Retina (tissue), 1 donor: Measurements from ENCODE around the gene DNASE1L3.
"Not testable (repeated sequence)": the region's sequence is repeated elsewhere in the genome, so short reads cannot be mapped to it uniquely, and the experiment has no call there.

Experiments
- DNase-seq: peaks from one replicate; pipeline ENCODE4 v3.0.0-alpha.2; 2016

Gene DNASE1L3

DNA sequence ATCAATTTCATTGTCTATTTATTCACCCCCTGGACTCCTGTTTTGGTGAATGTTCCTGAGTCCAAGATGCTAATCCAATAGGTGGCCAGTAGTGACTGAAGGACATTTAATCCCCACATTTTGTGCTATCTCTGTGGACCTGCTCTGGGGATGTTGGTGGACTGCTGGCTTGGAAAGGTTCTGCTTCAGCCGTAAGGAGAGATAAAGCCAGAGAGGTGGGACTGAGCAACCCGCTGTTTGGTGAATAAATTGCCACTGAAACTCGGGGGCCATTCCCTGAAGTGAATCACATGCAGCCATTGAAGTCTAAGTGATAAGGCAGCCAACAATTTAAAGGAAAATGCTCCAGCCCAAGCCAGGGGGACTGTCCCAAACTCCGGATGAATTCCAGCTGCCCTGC, 25.2 kb upstream of the DNASE1L3 start:
- DNase-seq: no peak

DNA sequence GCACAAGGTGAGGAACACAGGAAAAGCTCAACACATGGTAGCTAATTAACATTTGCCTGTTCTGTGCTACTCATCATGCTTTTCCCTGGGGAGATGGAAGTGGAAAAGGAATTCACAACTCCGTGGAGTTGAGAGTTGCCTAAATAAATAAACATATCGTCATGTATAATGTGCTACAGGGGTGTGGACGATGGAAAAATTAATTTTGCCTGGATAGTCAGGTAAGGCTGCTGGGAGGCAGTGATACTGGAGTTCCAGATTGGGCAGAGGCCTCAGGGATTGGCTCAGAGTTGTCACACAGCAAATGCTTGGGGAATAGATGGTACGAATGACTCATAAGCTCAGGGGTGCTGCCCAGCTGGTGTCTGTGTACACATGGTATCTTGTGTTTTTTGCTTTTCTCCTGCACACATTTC, 23.8 kb upstream of the DNASE1L3 start:
- DNase-seq: no peak

DNA sequence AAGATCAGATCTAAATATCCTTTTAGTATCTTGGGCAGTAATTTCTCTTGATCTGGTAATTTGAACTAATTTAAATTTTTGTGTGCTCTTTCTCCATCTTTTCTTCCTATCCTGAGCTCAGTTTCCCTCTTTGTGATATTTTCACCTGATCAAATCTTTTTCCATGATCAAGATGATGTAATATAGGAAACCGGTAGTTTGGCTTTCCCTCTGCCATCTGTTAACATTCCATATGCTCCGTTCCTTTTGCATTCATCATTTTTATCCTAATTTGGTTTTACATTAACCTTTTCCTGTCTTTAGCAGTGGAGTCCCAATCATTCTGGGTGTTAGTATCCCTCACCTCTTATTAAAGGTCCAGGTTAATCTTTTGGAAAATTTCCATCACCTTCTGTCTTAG, 20.9 kb upstream of the DNASE1L3 start:
- no peak for DNase-seq

DNA sequence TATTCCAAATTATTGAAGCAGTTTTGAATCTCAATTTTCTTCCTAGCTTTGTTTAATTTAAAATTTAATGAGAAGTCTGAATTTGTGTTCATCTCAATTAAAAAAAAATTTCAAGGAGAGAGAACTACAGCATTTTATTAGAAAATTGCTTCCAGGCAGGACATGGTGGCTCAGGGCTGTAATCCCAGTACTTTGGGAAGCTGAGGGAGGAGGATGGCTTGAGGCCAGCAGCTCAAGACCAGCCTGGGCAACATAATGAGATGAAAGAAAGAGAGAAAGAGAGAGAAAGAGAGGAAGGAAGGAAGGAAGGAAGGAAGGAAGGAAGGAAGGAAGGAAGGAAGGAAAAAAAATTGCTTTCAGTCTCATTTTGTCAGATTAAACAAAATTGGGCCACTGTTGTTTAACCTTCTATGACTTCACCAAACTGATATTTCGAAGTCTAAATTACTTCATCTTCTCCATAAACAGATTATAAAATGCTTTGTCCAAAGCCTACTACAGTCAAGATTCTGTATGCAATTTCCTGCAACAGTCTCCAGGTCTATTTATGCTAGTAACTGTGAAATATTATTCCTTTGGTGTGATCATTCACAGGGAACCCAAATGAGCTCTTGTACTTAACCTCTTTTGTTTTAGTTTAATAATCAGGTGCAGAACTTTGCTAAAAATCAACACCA, 20.2 kb upstream of the DNASE1L3 start:
- no peak for DNase-seq

DNA sequence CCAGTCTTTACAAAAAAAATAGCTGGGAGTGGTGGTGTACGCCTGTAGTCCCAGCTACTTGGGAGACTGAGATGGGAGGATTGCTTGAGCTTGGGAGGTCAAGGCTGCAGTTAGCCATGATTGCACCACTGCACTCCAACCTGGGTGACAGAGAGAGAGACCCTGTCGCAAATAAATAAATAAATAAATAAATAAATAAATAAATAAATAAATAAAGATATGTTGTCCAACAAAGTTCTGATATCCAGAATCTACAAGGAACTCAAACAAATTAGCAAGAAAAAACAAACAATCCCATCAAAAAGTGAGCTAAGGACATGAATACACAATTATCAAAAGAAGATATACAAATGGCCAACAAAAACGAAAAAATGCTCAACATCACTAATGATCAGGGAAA, 17.2 kb upstream of the DNASE1L3 start:
- DNase-seq: not testable (repeated sequence)

DNA sequence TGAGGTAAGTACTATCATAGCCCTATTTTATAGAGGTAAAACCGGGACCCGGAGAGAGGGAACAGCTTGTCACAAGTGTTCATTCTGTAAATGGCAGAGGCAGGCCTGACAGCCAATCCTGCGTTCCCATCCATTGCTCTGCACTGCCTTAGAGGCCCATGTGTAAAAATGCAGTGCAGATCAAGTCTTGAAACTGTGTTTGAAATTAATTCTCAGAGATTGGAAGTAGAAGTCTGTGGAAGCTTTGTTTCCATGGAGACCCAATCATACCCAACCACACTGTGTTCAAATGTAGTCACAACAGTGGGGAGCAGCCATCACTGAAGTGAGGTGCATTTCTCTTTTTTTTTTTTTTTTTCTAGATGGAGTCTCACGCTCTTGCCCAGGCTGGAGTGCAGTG, 13.1 kb upstream of the DNASE1L3 start:
- no peak for DNase-seq

DNA sequence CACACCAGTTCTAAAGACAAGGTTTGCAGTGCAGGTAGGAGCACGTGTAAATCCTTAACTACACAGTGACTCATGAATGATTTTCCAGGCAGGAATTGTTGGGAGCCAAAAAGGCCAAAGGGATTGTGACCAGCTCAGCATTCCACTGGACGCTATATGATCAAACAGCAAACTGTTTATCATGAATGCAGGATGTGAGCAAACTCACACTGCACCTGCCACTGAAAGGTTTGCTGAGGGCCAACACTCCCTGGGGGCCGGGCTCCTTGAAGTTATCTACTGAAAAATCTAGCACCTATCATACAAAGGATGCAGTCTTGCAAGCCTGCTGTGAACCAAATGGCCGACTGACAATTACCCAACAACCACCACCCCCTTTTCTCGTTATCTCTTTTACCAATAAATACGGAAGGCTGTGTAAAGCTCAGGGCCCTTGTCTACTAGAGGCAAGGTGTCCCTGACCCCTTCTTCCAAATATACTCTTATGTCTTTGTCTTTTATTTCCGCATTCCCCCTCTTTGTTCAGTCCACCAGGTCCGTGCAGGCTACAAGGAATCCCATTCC, 11.5 kb upstream of the DNASE1L3 start:
- no peak for DNase-seq

DNA sequence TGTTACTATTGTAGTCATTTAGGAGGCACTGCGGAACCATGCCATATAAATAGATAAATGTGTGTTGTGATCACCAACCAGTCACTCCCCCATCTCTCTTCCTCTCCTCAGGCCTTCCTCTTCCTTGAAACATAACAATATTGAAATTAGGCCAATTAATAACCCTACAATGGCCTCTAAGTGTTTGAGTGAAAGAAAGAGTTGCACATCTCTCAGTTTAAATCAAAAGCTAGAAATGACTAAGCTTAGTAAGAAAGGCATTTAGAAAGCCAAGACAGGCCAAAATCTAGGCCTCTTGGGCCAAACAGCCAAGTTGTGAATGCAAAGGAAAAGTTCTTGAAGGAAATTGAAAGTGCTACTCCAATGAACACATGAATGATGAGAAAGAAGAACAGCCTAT, 8.1 kb upstream of the DNASE1L3 start:
- DNase-seq: no peak

DNA sequence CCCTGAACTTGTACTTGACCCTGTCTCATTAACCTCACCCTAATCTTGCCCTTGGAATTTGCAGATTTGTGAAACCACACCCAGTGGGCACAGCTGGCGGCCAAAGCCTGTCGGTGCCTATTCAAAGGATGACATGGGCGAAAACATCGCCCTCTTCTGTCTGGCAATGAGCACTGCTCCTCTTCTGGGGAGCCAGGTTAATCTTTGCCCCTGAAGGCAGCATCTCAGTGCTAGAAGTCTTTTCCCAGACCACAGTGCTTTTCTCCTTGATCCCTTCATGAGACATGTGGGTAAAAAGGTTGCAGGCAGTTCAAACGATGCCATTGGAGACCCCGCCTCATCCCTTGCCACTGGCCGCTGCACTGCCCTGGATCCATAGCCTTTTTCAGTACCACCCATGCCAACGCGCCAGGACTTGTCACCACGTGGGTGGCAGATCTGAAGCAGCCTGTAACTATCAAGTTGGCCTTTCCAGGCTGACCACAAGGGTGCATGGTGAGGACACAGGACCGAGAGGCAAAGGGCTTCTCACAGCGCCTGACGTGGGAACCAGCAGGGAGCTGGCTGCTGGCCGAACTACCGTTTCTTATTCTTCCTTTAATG, 6.5 kb upstream of the DNASE1L3 start:
- peak; percentile 80 for DNase-seq

DNA sequence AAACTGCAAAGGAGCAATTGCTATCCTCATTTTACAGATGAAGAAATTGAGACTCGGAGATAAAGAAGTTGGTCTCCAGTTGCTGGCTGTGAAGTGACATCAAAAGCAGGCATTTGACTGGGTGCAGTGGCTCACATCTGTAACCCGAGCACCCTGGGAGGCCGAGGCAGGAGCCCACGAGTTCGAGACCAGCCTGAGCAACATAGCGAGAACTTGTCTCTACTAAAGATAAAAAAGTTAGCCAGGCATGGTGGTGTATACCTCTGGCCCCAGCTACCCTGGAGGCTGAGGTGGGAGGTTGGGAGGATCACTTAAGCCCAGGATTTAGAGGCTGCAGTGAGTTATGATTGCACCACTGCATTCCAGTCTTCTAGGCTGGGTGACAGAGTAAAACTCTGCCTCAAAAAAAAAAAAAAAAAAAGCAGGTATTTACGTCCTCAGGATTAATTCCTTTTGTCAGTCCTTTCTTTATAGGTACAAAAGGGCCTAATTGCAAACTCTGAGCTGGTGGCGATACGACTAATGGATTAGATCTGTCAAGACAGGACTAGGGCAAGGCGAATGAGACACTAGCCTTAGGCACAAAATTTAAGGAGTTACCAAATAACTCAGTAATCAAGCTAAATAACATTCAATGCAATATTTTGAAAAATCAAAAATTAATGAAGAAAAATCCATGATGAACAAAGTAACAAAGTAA, 5.9 kb upstream of the DNASE1L3 start:
- no peak for DNase-seq

DNA sequence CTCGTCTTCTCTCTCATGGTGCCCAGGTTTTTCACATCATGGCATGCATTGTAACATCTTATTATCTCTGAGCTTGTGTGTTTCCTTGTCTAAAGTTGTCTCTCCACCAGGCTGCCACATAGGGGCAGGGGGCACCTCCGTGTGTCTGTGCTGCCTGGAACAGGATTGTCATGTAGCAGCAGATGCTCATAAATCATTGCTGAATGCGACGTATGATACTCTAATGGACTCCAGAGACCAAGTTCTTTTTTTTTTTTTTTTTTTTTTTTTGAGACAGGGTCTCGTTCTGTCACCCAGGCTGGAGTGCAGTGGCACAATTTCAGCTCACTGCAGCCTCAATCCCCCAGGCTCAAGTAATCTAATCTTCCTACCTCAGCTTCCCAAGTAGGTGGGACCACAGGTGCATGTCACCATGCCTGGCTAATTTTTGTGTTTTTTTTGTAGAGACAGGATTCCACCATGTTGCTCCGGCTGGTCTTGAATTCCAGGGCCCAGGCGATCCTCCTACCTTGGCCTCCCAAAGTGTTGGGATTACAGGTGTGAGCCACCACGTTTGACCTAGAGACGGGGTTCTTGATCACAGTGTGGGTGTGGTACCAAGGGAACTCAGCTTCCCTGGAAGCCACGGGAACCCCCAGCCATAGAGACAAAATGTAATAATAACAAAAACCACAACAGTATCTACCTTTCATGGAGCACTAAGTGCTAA, 4.7 kb upstream of the DNASE1L3 start:
- peak; percentile 43 for DNase-seq

DNA sequence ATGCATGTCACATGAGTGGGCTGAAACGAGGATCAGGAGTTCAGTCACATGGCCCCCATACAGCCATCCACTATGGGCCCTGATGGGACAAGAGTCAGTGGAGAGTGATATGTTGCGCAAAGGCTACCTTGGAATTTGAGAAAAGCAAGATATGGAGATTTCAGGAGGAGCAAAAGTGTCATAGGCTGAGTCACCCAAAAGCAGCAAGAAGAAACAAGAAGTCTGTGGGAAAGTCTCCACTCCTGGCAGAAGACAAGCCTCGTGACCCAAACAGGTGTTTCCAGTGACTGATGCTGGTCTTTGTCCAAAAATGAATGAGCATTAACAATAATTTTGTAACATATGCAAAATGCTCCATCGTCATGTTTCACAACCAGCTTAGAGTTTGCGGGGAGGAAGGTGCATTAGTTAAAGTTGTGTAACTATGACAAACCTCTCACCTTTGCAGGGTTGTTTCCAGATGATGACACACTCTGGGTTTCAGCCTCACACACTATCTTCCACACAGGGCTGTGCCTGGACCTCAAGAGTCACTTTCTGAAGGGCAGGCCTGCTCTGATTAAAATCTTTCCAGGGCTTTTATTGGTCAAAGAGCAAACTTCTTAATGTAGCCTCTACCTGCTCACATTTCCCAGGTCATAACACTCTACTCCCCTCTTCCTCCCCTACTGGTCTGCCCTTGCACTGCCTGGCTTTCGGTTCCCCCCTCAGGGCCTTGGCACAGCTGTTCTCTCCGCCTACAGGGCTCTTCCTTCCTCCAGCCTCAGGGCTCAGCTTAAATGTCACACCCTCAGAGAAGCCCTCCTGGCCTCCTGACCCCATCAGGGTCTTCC, 3.9 kb upstream of the DNASE1L3 start:
- no peak for DNase-seq

DNA sequence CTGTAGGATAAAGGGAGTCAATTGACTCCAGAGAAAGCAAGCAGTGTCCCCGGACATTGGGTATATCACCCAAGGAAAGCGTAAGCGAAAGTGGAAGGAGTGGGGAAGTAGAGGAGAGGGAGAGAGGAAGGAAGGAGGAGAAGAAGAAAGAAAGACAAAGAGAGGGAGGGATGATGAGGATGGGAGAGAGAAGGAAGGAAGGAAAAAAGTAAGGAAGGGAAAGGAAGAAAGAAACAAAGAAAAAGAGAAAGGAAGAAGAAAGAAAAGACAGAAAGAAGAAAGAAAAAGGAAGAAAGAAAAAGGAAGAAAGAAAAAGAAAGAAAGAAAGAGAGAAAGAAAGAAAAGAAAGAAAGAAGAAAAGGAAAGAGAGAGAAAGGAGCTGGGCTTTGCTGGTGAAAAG, 839 bp downstream of the DNASE1L3 start:
- no peak for DNase-seq

DNA sequence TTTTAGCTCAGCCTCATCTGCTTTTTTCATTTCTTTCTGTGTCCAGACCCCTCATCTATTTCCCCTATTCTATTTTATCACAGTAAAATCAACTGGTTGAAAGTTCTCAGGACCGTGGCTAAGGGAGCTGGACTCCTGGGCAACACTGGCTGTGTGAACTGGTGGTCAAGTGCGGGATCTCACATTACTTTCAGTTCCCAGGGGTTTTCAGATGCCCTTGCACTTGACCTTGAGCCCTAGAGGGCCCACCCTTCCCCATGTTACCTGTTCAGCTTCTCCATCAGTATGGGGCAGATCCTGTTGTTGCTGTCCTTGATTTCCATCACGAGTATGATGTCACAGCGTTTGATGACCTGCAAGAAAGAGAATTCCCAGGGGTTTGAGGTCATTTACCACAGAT, 2.8 kb downstream of the DNASE1L3 start:
- no peak for DNase-seq

DNA sequence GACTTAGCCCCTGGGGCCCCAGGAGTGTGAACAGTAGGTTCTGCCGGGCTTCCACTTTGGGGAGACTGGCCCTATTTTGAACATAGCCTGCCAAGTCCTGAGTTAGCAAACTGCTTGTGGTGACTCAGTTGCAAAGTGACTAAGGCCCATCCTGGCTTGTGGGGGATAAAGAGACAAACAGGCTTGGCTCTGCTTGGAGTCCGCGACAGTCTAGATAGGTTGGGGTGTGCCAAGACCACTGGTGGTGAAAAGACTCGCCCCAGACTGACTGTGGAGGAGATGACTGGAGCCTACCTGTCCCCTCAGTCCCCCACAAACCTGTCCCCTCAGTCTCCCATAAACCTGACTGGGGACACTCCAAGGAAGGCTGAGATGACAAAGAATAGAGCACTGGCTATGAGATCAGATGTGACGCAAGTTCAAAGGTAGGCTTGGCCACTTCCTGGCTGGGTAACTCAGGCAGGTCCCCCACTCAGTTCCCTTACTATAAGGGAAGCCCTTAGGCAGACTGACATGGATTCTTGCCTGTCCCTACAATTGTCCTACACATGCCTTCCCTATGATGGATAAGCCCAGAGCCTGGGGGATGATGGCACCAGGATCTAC, 4.3 kb downstream of the DNASE1L3 start:
- DNase-seq: no peak

DNA sequence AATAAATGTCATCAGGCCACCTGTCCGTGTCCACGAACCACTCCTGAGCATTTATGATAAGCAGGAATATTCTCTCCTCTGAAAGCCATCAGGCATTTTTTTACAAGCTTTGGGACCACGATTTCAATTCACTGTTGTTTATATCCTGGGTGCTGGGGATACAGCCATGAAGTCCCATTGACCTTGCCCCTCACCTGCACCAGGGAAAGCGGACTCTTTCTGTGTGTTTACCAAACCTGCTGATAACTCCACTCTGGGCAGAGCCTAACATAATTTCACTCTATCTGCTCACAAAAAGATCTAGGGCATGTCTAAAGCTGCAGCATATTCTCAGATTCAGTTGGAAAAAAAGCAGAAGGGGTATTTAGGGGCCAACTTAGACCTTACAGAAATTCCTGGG, 4.8 kb downstream of the DNASE1L3 start:
- no peak for DNase-seq

DNA sequence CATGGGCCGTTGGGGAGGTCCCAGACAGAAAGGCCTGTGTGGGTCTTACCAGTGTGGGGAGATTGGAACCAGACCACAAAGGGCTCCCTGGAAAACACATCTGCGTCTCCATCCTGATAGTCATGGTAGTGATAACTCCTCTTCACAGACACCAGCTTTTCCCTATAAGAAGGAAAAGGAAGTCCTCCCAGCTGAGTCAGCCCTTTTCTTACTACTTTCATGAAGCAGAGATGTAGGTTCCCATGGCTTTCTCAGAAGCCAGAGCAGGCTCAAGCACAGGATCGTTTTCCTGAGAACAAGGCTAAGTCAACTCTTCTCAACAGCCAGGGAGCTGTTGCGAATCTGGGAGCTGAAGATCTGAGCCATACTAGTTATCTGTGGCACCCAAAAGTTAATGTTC, 6.1 kb downstream of the DNASE1L3 start:
- DNase-seq: no peak

DNA sequence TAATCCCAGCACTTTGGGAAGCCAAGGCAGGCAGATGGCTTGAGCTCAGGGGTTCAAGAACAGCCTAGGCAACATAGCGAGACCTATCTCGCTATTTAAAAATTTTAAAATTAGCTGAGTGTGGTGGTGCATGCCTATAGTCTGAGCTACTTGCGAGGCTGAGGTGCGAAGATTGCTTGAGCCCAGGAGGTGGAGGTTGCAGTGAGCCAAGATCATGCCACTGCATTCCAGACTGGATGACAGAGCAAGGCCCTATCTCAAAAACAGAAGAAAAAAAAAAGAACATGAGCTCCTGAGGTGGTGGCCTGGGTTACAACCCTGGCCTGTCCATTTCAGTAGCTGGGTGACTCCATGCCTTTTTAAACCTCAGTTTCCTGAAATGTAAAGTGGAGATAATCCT, 7.2 kb downstream of the DNASE1L3 start:
- DNase-seq: no peak

DNA sequence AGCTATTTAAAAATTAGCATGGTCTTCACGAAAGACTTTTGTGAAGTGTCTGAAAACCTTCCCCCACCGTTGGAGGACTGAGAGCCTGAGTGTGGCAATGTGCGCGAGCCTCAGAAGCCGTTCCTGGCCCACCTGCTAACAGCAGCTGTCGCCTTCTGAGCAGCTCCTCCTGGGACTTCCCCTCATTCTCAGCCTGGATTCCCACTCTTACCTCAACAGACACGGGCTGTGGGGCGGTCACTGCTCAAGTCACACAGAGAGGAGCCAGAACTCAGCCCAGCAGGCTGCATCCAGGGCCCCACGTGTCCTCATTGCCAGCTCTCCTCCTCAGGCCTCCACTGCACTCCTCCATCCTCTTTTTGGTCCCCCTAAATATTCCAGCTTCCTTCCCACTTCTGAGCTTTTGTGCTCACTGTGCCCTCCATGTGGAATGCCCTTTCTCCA, 7.8 kb downstream of the DNASE1L3 start:
- no peak for DNase-seq

DNA sequence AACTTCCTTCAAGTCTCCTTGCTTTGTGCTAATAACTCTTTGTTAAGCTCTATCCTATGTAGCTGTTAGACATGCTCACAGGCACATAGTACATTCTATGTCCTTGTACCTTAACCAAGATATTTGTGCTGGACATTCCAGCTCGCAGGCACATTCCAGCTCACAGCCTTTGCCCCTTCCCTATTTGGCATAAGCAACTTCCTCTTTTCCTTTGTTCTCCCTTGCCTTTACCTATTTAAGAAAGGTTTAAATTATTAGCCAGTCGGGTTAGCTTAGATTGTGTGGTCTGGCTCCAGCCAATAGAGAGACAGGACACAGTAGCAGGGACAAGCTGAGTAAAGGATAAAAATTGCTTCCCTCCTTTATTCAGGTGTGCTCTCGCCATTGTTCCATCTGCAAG, 9.3 kb downstream of the DNASE1L3 start:
- DNase-seq: not testable (repeated sequence)

DNA sequence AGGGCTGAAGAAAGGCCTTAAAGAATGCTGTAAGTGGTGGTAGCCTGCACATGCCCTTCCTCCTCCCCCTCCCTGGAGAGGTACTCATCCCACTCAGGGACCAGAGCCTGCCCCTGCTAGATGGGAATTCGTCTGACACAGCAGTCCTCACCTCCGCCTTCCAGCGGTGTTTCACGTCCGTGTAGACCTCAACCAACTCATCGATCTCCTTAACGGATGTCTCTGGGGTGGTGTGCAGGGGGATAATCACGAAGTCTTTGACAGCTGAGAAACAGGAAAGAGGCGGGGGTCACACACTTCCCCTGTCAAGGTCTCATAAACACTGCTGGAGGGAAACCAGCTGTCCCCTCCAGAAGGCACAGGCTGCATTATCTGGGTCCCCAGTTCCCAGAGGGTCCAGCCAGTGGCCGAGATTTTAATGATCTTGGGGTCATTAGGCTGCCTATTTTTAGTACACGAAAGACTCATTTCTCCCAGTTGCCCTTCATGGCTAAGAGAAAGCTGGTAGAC, 9.9 kb downstream of the DNASE1L3 start:
- DNase-seq: no peak
